OCI-LY3 (cell line): ENCODE data around the gene SHANK2.

ENCODE experiments used
- H2AFZ ChIP-seq: fragments of 200-600, 300-600 bp; shearing (Covaris generic); 2 replicates; pipeline ENCODE4 v1.6.0; 2014; ENCODE audit warnings: antibody characterized with exemption, low read depth, low read length
- H3K27ac ChIP-seq: fragments of 200-600, 300-600 bp; sonication (generic); 2 replicates; pipeline ENCODE4 v1.5.1; 2014; ENCODE audit warnings: mild to moderate bottlenecking, low read length, moderate library complexity, mixed read lengths
- H3K27me3 ChIP-seq: fragments of 200-600, 300-600 bp; sonication (generic); 2 replicates; pipeline ENCODE4 v1.6.1; 2014; ENCODE audit warnings: low read depth, low read length, mixed read lengths
- H3K36me3 ChIP-seq: fragments of 200-600, 300-600 bp; sonication (generic); replicated peaks from 2 replicates; pipeline ENCODE3; 2014; ENCODE audit warnings: low read depth, low read length, mixed read lengths
- H3K4me1 ChIP-seq: fragments of 300-600, 200-600 bp; sonication (generic); 2 replicates; pipeline ENCODE4 v1.6.1; 2014; ENCODE audit warnings: low read length, mixed read lengths
- H3K4me2 ChIP-seq: fragments of 200-600, 300-600 bp; sonication (generic); 2 replicates; pipeline ENCODE4 v1.6.1; 2014; ENCODE audit warnings: low read length, mixed read lengths
- H3K4me3 ChIP-seq: fragments of 300-600, 200-600 bp; sonication (generic); 2 replicates; pipeline ENCODE4 v1.5.1; 2014; ENCODE audit warnings: antibody characterized with exemption, mild to moderate bottlenecking, low read length, moderate library complexity
- H3K79me2 ChIP-seq: fragments of 300-600, 200-600 bp; shearing (Covaris generic); 2 replicates; pipeline ENCODE4 v1.6.1; 2014; ENCODE audit warnings: mild to moderate bottlenecking, low read length, mixed read lengths
- H3K9ac ChIP-seq: fragments of 300-600, 200-600 bp; shearing (Covaris generic); 2 replicates; pipeline ENCODE4 v1.6.0; 2014; ENCODE audit warnings: mild to moderate bottlenecking, low read length, moderate library complexity
- H3K9me3 ChIP-seq: fragments of 200-600, 300-600 bp; shearing (Covaris generic); 2 replicates; pipeline ENCODE4 v1.6.1; 2014; ENCODE audit warnings: low read length, mixed read lengths; ENCODE audit not compliant: insufficient read depth
- H4K20me1 ChIP-seq: fragments of 200-600, 300-600 bp; sonication (generic); 2 replicates; pipeline ENCODE4 v1.6.1; 2016; ENCODE audit warnings: low read length, mixed read lengths; ENCODE audit not compliant: insufficient read depth
- EZH2phosphoT487 ChIP-seq: fragments of 200-600 bp; shearing (Covaris generic); IDR thresholded peaks from 2 replicates; pipeline ENCODE4 v1.6.1; 2018; ENCODE audit warnings: antibody characterized with exemption, mixed run types, low read depth
- TF ChIP-seq, protein P1 (sequence below): fragments of 200-600, 300-600 bp; sonication (generic); IDR thresholded peaks from 2 replicates; pipeline ENCODE4 v1.5.1; 2014; ENCODE audit warnings: antibody characterized with exemption, low read length, low read depth

The SHANK2 gene

DNA sequence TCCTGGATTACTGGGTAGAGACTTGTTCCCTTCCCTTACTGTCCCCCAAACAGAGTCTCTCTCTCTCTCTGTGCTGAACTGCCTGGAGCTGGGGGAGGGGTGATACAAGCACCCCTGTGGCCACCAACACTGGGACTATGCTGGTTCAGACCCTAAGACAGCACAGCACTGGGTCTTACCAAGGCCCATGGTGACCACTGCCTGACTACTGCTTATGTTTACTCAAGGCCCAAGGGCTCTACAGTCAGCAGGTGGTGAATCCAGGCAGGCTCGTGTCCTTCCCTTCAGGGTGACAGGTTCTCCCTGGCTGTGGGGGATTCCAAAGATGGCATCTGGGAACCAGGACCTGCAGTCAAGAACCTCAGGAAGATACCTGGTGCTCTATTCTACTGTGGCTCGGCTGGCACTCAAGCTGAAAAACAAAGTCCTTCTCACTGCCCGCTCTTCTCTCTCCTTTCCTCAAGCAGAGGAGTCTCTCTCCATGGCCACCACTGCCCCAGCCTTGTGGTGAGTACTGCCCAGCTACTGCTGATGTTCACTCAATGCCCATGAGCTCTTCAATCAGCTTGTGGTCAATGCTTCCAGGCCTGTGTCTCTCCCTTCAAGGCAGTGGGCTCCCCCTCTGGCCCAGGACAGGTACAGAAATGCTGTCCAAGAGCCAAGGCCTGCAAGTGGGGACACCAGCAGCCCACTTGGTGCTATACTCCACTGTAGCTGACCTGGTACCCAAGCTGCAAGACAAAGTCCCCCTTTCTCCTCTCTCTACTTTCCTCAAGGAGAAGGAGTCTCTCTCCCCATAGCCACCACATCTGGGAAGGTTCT is 41.8 kb upstream of the SHANK2 start:
- Histone ChIP-seq H3K27ac (no peak overlapping the region), H3K9me3 (peaks cover 4% of the 10 kb centered on the region; the same call in 1 of the 2 replicates), H4K20me1 (no peaks in the 10 kb centered on the region), H3K79me2 (no peaks in the 10 kb centered on the region), H3K4me3 (no peak overlapping the region), H3K27me3 (peaks cover 4% of the 10 kb centered on the region; the same call in 1 of the 2 replicates), H3K36me3 (no peaks in the 10 kb centered on the region), H2AFZ (no peak overlapping the region), H3K9ac (no peak overlapping the region), H3K4me1 (no peaks in the 10 kb centered on the region), H3K4me2 (no peak overlapping the region)
- TF ChIP-seq, protein P1, sequence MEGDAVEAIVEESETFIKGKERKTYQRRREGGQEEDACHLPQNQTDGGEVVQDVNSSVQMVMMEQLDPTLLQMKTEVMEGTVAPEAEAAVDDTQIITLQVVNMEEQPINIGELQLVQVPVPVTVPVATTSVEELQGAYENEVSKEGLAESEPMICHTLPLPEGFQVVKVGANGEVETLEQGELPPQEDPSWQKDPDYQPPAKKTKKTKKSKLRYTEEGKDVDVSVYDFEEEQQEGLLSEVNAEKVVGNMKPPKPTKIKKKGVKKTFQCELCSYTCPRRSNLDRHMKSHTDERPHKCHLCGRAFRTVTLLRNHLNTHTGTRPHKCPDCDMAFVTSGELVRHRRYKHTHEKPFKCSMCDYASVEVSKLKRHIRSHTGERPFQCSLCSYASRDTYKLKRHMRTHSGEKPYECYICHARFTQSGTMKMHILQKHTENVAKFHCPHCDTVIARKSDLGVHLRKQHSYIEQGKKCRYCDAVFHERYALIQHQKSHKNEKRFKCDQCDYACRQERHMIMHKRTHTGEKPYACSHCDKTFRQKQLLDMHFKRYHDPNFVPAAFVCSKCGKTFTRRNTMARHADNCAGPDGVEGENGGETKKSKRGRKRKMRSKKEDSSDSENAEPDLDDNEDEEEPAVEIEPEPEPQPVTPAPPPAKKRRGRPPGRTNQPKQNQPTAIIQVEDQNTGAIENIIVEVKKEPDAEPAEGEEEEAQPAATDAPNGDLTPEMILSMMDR = no peak
- TF ChIP-seq EZH2phosphoT487 = no peak

DNA sequence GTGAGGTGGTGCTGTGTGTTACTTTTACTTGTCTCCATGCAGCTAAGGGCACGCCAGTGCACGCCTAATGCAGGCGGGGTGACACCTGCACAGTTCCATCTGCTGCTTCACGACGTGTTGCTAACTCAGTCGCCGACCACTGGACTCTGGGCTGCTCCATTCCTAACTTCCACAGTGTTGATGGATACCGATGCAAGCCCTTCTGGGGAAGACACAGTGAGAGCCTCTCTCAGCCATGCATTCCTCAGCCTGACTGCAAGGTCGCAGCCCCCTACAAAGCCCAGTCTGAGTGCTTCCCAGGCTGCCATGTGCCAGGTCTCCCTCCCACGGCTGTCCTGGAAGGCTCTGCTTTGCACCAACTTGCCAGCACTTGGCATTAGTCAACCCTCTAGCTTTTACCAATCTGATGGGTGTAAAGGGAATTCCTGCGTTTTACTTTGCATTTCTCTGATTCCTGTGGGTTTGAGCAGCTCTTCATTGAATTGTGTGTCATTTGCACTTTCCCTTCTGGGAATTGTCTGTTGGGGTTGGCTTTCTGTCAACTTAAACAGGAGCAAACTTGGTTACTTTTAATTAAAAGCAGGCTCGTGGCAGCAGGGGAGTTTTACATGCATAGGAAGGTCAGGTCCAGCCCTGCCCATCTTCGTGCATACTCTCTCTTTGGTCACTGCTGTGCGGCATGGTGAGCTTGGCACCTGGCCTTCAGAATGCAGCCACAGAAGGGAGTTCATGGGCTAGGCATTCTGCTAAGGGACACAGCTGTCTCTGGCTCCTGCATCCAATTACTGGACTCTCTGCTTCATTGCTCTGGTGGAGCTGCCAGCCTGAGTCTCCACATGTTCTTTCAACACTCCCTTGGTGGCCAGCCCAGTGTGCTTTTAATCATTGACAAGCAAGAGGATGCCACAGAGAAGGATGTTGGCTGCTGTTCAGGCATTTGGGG is 34.6 kb upstream of the SHANK2 start:
- H3K9ac ChIP-seq = no peak overlapping the region
- H3K79me2 ChIP-seq = no peaks in the 10 kb centered on the region
- peaks cover 4% of the 10 kb centered on the region; the same call in 1 of the 2 replicates for H3K9me3 ChIP-seq
- H3K4me1 ChIP-seq = no peaks in the 10 kb centered on the region
- H3K36me3 ChIP-seq = no peaks in the 10 kb centered on the region
- TF ChIP-seq EZH2phosphoT487 = no peak
- TF ChIP-seq, protein P1 = no peak
- H2AFZ ChIP-seq = no peak overlapping the region
- H4K20me1 ChIP-seq = no peaks in the 10 kb centered on the region
- H3K27ac ChIP-seq = no peak overlapping the region
- H3K27me3 ChIP-seq = peaks cover 7% of the 10 kb centered on the region; the same call in 1 of the 2 replicates
- H3K4me2 ChIP-seq = no peak overlapping the region
- H3K4me3 ChIP-seq = no peak overlapping the region

DNA sequence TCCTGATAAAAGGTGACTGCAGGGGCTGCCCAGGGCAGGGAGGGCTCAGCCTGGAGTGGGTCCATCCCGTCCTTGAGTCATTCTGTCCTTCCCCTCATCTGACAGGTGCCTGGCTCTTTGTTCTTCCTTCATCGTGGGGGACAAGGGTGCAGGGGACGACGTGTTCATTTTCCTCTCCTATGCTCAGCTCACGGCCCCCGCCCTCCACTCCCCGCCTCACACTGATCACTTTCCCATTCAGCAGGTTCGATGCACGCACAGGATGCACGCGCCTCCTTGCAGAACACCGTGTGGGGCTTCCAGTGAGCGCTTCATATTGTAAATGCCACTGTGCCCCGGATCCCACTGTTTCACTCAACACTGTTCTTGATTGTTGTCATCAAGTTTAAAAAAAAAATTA is 32.7 kb upstream of the SHANK2 start:
- Histone ChIP-seq H3K79me2 (no peaks in the 10 kb centered on the region), H3K27ac (no peak overlapping the region), H3K9ac (no peak overlapping the region), H3K4me3 (no peak overlapping the region), H3K9me3 (no peaks in the 10 kb centered on the region), H3K36me3 (no peaks in the 10 kb centered on the region), H3K4me1 (no peaks in the 10 kb centered on the region), H2AFZ (no peak overlapping the region), H3K4me2 (no peak overlapping the region), H4K20me1 (no peaks in the 10 kb centered on the region), H3K27me3 (peaks cover 7% of the 10 kb centered on the region; the same call in 1 of the 2 replicates)
- no peak for TF ChIP-seq EZH2phosphoT487
- TF ChIP-seq, protein P1 = no peak
